HG02981 (cell line): Measurements from ENCODE around the gene PYROXD2.

Source experiments
- ATAC-seq: cut with Tn5 transposase; IDR thresholded peaks from one replicate; pipeline ENCODE4 v1.9.1; 2021; ENCODE audit warnings: mild to moderate bottlenecking, moderate library complexity; ENCODE audit not compliant: unreplicated experiment

Gene PYROXD2

DNA sequence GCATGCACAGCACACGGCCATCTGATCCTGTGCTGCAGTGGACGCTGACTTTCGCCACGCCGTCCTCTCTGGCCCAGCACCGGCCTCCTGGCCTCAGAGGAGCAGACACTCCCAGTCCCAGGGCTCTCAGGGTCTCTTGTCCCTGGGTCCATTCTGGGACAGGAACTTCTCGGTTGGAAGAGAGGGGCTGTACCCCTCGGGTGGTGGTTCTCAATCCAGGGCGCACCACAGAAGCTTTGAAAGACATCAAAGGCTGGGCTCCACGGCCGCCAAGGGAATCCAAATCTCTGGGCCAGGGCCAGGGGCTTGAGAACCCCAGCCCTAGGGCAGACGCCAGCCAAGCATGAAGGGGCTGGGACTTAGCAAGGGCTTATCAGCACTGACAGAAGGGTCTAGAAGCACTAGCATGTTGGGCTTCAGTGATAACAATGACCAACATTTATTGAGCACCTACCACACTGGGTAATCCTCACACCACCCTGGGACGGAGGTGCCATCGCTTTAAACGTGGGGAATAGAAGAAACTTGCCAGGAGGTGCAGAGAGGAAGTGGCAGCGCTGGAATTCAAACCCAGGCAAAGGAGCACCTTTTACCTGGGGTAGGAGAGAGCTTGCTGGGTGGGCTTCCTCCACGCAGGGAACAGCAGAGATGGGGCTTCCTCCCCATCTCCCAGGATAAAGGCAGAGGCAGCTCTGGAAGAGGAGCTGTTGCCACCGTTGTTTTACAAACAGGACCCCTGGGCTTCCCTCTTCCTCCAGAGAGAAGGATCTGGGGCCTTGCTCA lies 1.8 kb upstream of the PYROXD2 start:
- no peak for ATAC-seq

DNA sequence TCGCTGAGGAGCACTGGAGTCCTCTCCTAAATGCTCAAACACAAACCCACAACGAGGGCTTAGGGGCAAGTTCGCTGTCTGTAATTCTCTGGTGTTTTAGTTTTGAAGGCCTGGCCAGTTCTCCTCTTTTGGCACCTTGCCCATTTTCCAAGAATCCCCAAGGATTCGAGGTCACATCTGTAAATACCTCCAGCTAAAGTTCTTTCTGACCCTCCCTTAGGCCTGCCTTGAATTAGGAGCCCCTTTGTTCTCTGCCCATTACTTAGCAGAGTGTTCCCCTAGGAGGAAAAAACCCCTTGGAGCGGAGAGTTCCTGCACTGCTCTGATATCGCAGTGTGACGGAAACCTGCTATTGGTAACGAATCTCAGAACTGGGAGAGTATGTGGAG lies 743 bp upstream of the PYROXD2 start:
- ATAC-seq = no peak

DNA sequence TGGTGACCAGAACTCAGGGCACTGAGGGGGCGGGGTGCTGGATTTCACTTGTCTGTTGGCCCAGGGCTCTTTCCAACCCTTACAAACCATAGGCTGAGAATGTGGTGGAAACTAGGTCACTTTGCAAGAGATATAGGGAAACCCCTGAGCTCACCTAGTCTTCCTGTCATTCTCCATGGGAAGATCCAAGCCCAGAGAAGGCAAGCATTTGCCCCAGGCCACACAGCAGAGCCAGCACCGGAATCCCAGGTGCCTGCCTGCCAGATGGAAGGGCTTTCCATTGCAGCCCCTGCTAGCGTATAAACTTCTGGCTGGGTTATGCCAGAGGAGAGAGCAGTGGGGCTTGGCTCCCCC lies 427 bp downstream of the PYROXD2 start:
- no peak for ATAC-seq

DNA sequence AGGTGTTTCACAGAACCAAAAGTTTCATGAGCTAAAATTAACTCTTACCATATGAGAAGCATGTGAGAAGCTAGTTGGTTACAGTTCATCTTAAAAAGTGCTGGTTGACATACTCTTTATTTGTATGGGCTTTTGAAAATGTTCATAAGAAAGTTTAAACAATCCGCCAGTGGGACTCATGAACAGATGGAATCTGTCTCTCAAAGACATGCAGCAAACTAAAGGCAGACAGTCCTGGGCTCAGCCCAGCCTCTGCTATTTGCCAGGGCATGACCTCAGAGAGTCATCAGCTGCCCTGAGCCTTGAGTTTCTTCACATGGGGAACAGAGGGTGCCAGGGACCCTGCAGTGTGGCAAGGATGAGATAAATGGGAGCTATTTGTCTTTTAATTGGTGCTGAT lies 3.2 kb downstream of the PYROXD2 start:
- ATAC-seq = no peak

DNA sequence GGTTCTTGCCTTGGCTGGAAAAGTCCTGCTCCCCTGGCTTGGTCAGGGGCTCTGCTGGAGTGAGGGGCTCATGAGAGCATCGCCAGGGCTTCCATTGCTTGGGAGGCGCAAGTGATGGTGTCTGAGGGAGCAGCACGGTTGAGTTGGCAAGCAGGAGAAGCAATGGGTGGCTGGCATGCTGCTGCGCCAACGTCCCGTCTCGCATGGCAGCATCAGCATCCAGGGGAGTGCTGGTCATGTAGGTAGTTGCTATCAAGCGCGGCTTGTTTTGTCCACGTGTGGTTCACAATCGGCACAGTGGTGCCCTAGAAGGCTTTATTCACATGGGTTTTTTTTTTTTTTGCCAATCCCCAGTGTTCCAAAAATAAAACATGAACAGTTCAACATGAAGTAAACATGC lies 3.8 kb downstream of the PYROXD2 start:
- no peak for ATAC-seq

DNA sequence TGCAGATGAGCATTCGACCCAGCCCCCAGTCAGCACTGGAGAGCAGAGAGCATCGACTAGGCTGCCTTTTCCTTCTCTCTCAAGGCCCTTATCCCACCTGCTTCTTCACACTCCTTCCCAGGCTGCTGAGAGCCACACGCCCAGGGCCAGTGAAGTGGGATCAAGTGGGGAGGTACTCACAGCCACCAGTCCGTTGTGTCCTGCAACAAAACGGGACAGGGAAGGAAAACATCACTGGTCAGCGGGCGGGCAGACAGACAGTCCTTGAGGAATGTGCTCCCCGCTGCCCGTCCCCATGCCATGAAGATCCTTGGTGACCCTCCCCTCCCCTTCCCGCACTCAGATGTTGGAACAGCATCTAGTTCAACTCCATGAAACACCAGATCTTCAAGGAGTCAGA lies 4.2 kb downstream of the PYROXD2 start:
- no peak for ATAC-seq

DNA sequence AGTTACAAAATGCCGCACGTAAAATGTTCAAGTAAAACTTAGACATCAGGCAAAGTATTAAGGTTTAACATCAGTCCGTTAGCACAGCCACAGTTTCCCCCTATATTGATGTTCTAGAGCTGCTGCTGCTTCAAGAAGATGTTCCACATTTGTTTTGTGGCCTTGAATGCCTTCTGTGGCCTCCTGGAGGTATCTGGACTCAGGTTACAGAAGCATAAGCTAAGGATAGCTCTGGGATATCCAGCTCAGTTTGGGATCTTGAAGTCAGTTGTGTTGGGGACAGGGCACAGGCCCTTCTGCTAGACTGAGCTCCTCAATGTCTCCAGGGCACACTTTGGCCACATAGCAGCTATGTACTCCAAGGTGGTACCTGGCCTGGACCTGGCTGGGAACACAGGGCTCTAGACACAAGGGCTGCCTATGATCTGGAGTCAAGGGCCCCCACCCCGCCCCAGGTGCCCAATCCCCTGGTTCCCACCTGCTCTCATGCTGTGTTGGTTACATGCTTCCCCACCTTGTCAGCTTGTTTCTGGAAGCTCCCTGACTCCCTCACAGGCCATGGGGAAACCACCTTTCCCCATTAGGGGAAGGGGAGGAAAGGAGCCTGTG lies 4.7 kb downstream of the PYROXD2 start:
- no peak for ATAC-seq

DNA sequence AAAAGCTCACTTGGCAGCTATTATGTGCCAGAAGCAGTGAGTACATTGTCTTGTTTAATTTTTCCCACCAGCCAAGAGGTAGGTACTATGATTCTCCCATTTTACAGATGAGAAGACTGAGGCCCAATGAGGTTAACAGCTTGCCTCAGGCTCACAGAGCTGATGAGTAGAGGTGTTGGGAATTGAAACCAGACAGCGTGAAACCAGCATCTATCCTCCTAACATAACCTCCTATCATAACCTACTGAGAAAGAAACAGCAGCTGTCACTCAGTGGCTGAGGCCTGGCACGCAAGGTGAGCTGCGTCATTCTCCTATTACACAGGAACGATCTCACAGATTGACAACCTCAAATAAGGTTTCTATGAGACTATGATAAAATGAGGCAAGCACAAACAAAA lies 6.2 kb downstream of the PYROXD2 start:
- no peak for ATAC-seq

DNA sequence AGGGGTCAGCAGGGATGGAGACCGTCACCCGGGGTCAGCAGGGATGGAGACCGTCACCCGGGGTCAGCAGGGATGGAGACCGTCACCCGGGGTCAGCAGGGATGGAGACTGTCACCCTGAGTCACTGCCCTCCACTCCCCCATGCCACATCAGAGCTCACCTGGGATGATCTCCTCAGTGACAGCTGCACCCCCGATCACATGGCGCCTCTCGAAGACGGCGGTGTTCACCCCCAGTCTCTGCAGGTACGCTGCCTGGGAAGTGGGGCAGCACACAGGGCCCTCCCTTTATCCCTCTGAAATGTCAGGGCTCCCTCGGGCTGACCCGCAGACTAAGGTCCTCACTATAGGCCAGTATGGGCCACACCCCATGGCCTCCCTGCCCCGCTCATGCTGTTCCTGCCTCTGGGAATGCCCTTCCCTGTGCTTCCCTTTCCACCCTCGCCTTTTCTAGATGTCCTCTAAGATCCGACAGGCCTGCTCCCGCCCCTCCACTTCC lies 7.2 kb downstream of the PYROXD2 start:
- ATAC-seq = no peak

DNA sequence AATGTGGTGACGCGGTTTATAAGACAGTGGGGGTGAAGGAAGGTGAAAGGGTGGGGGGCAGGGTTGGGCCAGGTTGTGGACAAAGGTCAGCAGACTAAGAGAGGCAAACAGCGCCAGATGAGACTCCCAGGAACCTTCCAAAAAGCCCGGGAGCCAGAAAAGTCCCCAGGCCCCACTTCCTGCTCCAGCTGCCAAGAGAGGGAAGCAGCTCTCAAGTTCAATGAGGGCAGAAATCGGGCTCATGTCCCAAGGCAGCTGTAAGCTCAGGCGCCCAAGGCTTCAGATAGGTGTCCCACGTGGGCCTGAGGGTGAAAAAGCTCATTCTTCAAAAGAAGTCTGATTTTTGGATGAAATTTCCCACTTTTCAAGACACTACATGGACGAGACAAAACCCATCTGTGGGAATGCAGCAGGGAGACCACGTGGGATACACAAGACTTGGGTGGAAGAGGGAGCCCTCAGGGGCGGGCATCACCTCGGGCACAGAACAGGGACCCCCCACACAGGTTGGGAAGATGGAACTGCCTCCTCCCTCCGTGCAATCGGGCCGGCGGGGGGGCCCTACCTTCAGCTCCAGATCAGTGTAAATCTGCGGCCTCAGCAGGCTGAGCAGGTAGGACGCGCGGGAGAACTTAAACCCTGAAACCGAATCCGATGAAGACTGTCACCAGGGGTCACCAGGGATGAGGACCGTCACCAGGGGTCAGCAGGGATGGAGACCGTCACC lies 7.8 kb downstream of the PYROXD2 start:
- no peak for ATAC-seq

DNA sequence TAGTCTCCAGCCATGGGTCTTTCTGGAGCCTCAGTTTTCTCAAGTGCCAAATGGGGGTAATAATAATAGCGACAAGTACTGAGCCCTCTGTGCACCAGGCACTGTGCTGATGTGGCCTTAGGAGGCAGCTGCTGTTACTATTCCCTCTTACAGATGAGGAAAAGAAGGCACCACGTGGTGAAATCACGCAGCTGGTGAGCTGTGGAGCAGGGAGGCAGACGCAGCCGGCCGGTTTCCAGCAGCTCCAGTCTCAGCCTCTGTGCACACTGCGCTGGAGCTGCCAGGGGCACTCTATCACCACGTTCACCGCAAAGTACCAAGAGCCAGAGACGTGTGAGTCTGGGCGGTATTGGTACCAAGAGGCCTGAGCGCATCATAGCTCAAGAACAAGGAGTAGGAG lies 9.6 kb downstream of the PYROXD2 start:
- ATAC-seq = no peak

DNA sequence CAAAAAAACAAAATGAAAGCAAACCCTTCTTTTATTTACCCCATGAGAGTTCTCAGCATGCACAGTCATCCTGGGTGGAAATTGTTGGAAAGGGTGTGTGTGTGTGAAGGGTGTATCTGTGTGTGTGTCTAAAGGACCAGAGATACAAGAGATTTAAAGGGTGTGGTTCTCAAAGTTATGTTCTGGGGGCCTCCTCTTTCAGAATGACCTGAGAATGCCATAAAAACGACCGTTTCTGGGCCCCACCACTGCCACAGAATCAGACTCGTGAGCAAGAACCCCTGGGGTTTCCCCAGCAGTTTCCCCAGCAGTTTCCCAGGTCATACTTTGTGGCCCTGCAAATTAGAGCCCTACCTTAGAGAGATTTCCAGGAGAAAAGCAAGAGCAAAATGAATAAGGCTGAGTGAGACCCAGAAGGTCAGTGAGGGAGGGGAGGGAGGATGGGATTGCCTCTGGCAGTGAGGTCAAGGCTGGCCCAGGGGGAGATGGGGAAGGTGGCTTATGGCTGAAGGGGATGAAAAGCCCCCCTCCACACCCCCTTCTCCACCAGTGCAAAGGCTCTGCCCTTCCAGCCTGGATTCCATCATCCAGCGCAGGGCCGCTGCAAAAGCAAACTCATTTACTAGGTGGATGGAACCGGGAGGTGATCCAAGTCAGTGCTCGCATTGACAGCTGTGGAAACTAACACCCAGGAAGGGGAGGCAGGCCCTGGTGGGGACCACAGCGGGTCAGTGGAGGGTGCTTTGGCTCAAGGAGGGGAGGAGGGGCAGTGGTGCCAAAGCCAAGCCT lies 10.2 kb downstream of the PYROXD2 start:
- ATAC-seq = peak; percentile 45

DNA sequence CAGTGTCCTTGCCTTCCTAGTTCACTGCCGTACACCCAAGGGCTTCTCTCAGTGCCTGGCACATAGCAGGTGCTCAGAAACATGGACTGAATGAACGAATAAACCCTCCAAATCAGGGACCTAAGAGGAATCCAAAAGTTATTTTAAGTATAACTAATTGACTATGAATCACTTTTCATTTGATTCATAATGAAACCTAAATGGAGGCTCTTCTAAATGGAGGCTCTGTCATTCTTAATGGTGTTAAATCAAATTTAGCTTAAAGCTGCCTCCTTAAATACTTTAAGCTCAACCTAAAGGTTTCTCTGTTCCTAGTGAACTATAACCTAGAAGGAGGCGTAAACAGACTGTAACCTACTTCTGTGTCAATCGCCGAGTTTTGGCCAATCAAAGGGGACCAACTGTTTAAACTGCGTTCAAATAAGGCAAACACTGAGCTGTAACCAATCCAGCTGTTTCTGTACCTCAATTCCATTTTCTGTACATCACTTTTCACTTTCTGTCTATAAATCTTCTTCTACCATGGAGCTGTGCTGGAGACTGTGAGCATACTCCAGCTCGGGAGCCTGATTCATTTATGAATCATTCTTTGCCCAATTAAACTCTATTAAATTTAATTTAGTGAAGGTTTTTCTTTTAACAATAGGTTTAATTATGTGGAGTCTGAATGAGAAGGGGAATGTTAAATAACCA lies 11.0 kb downstream of the PYROXD2 start:
- ATAC-seq = no peak

DNA sequence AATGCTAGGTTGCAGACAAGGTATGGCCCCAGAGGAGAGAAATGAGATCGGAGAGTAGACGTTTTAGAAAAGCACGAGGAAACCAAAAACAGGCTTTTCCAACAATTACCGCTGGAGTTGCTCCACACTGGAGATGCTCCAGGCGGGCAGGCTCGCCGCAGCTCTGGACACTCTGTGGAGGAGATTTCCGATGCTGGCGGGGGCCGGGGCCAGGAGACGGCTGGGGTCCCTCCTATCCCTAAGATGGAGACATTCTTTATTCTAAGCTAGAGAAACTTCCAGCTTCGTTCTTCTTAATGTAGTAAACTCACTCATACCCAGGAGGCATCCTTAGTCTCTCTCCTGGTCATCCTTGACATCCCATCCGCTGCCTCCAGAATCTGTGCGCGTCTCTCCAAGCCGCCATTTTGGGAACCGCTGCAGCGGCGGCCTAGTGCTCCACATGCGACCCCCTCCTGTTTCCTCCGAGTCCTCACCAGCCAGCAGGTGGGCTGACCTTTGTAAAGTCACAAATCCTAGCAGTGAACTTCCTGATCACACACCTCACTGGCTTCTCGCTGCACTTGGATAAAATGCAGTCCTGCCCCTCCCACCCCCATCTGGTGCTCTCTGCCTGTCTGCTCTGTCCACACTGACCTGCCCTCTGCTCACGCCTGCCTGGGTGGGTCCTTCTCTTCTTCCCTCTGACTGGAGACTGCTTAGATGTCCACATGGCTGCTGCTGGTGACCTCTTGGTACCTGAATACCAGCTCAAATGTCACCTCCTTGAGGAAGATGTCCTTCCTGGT lies 11.9 kb downstream of the PYROXD2 start:
- ATAC-seq = no peak

DNA sequence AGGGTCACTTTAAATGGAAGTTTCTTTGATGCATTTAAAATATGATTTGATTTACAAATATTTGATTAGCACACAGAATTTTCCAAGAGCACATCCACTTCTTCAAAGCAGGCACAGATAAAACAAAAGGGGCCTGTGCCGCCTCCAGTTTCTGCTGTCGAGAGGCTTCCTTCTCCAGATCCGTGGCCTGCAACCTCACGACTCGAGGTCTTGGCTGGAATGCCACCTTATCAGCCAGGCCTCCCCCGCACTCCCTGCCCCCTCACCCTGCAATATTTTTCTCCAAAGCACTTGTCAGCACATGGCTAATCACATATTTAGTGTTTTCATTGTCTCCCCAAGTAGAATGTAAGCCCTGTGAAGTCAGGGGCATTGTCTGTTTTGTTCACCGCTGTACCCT lies 12.5 kb downstream of the PYROXD2 start:
- ATAC-seq = no peak

DNA sequence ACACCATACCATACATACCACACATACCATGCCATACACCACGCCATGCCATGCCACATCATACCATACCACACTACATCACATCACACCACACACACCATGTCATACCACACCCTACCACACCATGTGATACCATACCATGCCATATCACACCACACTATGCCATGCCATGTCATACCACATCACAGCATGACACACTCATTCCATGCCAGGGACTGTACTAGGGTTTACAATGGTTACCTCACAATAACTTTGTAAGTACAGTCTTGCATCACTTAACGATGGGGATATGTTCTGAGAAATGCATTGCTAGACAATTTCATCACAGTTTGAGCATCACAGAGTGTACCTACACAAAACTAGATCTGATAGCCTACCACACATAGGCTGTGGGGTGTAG lies 14.5 kb downstream of the PYROXD2 start:
- ATAC-seq = no peak

DNA sequence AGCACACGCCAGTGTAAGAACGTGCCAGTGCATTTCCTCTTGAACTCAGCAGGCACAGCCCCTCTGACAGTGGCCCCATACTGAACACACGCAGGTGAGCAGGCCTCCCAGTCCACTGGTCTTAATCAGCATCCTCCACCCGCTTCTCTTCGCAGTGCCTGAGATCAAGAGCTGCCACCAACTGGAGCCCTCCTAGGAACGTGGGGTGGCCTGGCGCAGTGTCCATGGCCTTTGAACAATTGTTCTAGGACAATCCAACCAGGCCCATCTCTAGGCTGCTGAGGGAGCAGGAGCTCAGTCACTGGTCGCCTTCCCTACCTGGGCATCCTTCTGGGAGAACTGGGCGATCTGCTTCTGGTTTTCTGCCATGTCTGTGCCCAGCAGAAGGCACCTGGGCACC lies 15.2 kb downstream of the PYROXD2 start:
- no peak for ATAC-seq

DNA sequence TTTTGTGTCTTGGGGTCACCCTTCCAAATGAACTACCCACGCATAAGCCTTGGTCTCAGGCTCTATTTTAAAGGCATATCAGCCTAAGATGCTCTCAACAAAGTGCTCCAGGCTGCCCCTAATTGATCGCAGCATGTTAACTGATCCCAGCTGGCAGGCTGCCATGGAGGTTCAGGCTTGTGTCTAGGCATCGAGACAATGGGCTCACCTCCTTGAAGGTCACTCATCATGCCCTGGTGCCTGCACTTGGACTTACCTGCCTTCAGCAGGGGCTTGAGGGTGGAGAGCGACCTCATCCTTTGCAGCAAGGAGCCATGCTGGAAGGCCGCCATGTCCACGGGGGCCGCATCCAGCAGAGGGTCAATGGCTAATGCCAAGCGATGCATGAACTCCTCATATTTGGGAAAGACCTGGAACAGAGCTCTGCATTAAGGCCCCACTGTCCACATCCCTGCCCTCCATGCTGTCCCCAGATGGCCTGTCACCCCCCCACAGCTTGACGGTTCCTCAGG lies 17.8 kb downstream of the PYROXD2 start:
- no peak for ATAC-seq
